CD4-positive, alpha-beta T cell treated with Interleukin-1 beta for 1 hour (primary cell): ENCODE results near the gene PAX8.
A peak's percentile ranks its signal among the peaks of the same experiment; 100 is the strongest.

Experiments
- DNase-seq, 2 donors: peaks; one replicate each; pipeline ENCODE4 v3.0.0-alpha.2; 2020 to 2022

Gene PAX8

GRCh38 chr2:113236367-113237159 is 42.2 kb downstream of the PAX8 start:
- DNase-seq, result no peak

- peak in 1 of 2 donors; percentile 74 for DNase-seq
Observed at GRCh38 chr2:113235347-113236226, 43.1 kb downstream of the PAX8 start.

- DNase-seq, result no peak
Observed at GRCh38 chr2:113234721-113235346, 43.9 kb downstream of the PAX8 start.

DNA sequence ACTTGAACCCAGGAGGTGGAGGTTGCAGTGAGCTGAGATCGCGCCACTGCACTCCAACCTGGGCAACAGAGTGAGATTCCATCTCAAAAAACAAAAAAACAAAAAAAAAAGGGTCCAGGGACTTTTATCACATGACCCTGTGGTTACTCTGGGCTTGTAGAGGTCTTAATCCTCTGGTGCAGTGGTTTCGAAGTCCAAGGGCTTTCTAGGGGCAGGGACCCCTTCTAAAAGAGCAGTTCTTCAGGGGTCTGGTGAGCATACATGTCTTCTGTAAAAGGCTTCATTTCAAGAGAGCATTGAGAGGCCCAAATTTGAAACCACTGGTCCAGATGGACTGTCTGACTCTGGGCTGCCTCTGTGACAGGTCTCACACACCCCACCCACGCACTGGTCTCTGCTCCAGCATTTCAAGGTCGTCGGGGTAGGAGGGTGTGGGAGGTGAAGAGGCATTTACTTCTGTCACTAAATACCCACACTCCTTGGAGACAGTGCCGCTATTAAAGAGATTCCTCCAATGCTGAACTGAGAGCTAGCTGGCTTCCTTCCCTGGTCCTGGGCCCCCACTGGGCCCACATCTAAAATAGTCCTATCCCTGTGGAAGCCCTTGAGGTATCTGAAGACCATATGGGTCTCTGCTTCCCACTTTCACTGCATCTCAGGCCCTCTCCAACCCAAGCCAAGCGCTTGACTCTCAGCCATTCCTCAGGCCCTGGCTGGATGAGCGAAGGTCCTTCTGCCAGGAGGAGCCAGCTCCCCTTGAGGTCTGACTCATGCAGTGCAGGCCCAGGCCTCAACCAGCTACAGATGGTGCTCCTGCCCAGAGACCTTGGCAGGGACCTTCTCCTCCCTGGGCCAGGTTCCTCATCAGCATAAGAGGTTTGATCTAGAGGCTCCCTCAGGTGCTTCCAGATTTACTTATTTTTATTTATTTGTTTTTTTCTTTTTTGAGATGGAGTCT is 44.8 kb downstream of the PAX8 start:
- DNase-seq, result no peak

- no peak for DNase-seq
Observed at GRCh38 chr2:113232740-113233139, 46.0 kb downstream of the PAX8 start.

DNA sequence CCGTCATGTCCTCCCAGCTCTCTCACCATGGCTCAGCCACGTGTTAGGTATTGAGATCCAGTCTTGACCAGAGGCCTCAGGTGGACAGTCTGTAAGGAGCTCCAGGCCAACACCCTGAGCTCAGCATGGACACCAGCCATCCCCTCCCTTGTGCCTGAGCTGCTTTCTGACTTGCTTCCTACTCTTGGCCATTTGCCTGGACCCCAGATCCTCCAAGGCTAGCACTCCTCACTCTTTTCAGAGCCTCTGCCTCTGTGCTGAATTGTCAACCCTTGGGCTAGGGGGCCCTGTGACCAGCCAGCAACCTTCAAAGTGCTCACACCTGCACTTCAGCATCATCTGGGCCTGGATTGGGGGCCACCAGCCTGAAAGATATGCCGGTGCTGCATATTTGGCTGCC is 46.6 kb downstream of the PAX8 start:
- DNase-seq, result no peak

DNA sequence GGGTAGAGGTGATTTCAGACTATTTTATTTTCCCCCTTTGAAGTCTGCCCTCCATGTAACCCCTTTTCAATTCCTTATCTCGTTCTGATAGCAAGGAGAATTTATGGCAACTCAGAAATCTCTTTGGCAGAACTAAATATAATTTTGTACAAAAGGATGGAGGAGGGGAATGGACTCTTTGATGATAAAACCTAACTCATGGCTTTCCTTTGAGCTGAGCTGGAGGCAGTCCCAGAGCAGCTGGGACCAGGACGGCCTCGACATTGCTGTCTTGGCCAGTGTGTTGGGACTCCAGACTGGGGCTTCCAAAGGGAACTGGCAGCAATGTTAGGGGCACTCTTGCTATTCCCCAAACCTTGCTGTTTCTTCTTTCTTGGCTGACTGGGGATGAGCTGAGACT is 47.7 kb downstream of the PAX8 start:
- no peak for DNase-seq

DNA sequence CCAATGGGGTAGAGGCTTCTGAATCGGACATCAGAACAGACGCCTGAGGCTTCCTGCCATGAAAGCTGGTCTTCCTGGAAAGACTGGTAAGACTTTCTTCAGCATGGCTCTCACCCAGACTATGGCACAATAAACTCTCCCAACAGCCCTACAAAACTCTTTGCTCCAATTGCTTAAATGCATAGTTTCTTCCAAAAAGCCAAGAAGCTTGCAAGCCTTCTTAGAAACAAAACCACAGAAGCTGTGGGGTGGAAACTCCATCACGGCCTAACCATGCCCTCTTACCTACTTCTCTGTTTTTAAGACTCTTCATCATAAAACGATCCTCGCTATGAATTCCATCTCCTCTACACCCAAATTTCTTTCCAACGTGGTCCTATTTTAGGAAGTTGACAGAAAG is 48.2 kb downstream of the PAX8 start:
- no peak for DNase-seq

GRCh38 chr2:113229795-113230194 is 48.9 kb downstream of the PAX8 start:
- DNase-seq, result no peak

GRCh38 chr2:113228991-113229716 is 49.6 kb downstream of the PAX8 start:
- DNase-seq, result no peak

DNA sequence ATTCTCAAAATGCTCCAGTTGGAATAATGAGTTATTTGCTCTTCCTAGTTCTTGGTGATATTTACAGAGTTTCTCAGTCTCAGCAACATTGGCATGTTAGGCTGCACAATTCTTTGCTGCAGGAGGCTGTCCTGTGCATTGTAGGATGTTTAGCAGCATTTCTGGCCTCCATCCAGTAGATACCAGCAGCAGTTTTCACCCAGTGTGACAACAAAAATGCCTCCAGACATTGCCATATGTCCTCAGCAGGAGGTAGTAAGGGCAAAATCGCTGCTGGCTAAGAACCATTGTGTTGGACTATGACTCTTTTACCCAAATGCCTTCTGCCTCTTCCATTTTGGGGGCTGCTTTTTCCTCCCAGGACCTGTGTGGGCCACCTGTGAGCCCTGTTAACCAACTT is 50.4 kb downstream of the PAX8 start:
- DNase-seq, result no peak

DNA sequence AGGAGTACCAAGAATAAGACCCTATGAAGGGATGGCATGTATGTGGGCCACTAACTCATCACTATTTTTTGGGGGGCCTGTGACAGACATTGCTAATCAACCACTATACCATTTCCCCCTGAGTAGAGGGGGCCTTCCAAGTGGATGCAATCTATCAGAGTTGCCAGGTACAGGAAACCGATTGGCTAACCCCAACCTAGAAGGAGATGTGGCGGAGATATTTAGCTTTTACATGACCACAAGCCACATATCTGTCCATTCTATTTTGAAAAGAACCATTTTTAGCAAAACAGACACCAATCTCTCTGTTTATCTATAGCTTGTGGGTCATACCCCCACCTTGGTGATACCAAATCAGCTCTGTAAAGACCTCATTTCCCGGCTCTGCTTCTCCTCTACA is 51.0 kb downstream of the PAX8 start:
- no peak for DNase-seq

DNA sequence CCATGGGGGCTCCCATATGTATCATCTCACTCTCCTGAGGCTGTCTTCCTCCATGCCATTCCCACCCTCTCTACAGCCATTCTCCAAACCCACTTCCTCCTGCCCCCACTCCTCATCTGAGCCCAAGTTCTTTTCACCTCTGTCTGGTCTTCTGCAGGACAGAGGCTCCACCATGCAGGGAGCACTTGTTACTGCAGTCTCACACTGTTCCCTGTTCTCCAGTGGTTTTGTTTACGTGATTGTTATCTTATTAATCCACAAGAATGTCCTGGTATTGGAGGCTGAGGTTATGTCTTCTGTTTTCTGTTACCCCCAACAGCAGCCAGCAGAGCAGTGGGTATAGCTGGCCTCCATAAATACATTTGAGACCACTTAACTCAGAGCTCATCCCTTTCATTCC is 51.4 kb downstream of the PAX8 start:
- no peak for DNase-seq

DNA sequence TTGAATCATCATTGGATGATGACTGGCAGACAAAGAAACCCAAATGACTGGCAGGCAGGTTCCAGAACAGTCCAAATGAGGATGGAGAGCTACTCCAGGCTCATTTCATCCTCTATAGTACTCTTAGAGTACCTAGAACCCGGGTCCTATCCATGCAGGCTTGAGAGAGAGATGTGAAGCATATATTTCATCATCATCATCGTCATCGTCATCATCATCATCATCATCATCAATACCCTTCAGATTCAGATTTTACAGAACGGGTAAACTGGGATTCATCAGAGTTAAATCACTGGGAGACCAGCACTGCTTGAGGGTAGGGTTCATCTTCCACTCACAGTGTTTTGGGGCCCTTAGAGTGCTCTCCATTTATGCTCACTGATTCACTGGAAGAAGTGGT is 52.3 kb downstream of the PAX8 start:
- no peak for DNase-seq

DNA sequence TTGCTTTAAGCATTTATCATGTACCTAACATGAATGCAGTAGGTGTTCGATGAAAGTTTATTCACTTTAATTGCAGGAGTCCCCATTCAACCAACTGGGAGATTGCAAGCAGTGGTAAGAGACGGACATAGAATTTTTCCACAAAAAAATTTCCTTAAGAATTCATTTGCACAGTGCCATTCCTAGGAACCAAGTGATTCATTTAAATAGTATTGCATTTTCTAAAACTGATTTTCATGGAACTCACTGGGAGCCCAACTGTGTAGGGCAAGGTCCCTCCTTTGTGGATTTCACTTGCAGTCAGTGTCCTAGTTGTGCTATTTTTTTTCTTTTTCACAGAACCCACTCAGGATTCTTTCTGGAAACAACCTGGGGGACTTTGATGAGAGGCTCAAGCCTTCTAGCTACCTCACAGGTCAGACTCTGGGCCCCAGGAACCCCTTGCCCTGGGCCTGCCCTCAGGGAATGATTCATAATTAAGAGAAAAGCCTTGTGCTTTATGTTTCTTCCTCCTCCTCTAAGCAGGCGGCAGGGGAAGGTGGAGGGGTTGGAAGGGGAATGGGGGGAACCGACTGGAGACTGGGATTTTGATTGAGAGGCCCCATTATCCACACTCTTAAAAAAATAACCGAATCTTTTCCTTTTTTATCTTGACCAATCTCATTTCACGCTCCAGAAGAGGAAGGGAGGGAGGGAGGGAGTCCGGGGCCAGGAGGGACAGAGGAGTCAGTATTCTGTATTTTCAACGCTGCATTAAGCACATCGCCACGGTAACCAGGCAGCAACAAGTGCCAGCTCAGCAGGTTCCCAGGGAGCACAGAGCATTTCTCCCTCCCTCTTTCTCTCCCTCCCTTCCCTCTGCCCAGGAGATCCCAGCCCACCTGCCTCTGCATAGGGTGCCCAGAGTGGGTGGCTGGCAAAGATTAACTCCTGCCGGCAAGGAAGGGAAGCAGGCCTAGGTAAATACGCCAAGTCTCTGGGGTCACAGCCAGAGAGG is 53.2 kb downstream of the PAX8 start:
- DNase-seq, result no peak

DNA sequence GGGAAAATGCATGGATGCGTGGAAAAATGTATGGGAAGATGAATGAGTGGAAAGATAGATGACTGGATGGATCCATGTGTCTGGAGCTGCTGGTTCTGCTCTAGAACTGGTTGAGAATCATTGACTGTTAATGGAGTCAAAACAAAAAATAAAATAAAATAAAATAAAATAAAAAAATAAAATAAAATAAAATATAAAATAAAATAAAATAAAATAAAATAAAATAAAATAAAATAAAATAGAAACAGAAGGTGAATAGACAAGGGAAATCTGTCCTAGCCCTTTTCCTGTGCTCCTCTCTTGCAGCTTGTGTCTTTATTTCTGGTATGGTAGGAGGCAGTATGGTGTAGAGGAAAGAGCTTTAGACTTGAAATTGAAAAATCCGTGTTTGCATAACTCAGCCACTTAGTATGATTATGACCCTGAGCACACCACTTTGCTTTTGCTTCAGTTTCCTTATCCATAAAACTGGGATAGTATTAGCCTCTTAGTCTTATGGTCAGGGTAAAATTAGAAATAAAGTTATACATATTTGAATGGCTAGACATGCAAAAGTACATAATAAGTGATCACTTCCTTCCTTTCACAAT is 54.0 kb downstream of the PAX8 start:
- no peak for DNase-seq

DNA sequence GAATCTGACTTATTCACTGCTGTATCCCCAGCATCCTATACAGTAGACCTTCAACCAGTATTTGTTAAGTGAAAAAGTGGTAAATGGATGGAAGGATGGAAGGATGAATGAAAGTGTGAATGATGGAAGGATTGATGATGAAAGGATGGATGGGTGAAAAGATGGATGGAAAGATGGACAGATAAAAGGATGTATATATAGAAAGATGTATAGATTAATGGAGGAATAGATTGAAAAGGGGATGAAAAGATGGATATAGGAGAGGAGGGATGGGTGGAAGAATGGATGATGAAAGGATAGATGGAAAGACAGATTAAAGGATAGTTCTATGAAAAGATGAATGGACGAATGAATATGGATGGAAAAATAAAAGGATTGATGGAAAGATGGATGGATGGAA is 54.9 kb downstream of the PAX8 start:
- no peak for DNase-seq

GRCh38 chr2:113221846-113222245 is 56.9 kb downstream of the PAX8 start:
- DNase-seq, result no peak

GRCh38 chr2:113220970-113221708 is 57.6 kb downstream of the PAX8 start:
- no peak for DNase-seq
